ENCODE data around the gene CERS6.
"Not testable (repeated sequence)": the region's sequence is repeated elsewhere in the genome, so short reads cannot be mapped to it uniquely, and the experiment has no call there.

Gene CERS6

GRCh38 chr2:168633200-168633599 is 177.1 kb downstream of the CERS6 start:
- no peak for DNase-seq (ENCODE audit: low read depth in 4 of 4, low spot score in 1 of 4)

GRCh38 chr2:168633895-168634294 is 177.8 kb downstream of the CERS6 start:
- no peak for DNase-seq (ENCODE audit: low read depth in 4 of 4, low spot score in 1 of 4)

GRCh38 chr2:168635065-168635577 is 179.0 kb downstream of the CERS6 start:
- DNase-seq (ENCODE audit: low read depth in 4 of 4, low spot score in 1 of 4): no peak

DNA sequence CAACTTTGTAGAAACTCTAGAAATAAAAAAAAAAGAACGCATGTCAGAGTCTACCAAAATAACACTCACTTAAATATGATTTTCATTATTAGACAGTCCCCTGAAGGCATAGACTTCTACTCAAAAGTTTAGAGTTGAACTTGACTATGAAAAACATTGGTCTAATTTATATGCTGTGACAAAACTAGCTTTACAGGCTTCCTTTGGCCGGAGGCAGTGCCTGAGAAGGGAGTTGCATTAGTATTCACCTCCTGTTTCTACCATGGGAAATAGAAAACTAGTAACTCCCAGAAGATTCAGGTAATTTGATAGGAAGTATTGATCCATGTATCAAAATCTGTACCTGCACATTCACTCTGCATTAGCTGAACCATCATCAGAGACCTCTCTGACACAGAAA is 182.9 kb downstream of the CERS6 start:
- no peak for DNase-seq (ENCODE audit: low read depth in 4 of 4, low spot score in 1 of 4)

DNA sequence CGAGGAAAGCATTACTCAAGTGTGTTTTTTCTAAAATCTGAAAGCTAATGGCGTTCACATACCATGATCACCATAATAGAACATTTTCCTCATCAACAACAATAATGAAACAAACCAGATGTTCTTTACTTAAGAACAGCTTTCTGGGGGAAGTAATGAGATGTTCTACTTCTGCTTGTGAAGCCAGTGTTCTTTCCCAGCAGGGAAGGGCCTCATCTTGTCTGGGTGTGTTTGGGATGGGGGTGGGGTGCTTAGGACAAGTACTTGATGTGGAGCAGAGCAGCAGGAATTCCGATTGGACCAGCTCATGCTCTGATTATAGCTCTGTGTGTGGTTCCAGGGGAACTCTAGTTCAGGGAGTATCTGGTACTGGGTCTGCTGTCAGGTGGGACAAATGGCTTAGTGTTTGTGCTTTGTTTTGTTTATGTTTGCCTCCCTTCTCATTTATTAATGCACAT is 183.4 kb downstream of the CERS6 start:
- no peak for DNase-seq (ENCODE audit: low read depth in 4 of 4, low spot score in 1 of 4)

- no peak for DNase-seq (ENCODE audit: low read depth in 4 of 4, low spot score in 1 of 4)
These were observed 184.0 kb downstream of the CERS6 start for GRCh38 chr2:168640039-168640438.

DNA sequence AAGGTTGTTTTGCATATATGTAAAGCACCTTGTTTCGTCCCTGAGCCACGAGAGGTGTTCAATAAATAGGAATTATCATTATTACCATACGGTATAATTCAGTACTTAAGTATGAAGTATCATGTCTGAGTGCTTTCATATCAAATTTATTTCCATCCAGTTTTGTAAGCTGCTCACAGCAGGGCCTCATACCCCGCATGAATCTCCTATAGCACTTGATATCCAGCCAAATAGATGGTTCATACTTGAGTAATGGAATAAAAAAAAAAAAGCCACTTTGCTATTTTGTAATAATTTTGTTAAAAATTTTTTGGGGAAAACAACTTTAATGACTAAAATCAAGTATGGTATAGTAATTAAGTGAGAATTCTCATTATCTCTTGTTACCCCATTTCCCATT is 185.6 kb downstream of the CERS6 start:
- DNase-seq (ENCODE audit: low read depth in 4 of 4, low spot score in 1 of 4): no peak

- no peak for DNase-seq (ENCODE audit: low read depth in 4 of 4, low spot score in 1 of 4)
These were observed 186.8 kb downstream of the CERS6 start for GRCh38 chr2:168642873-168643272.

GRCh38 chr2:168643979-168644378 is 187.9 kb downstream of the CERS6 start:
- DNase-seq (ENCODE audit: low read depth in 4 of 4, low spot score in 1 of 4): no peak

- no peak for DNase-seq (ENCODE audit: low read depth in 4 of 4, low spot score in 1 of 4)
These were observed 189.7 kb downstream of the CERS6 start for GRCh38 chr2:168645696-168646338.

DNA sequence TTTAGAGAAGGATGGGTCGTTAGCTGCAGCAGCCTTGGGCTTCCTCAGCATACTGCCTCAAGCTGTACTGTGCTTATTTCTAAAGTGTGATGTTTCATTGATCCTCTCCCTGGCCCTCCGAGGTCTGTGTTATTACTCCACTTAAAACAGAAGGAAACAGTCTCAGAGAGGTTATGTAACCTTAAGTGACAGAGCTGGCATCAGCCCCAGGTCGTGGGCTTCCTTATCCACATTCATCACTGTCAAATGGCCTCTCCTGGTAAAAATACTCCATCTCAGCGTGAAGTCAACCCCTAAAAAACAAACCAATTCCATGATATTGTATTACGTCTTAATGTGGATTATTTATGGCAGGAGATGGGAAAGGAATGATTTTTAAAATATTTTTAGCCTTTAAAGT is 193.0 kb downstream of the CERS6 start:
- DNase-seq (ENCODE audit: low read depth in 4 of 4, low spot score in 1 of 4): no peak

DNA sequence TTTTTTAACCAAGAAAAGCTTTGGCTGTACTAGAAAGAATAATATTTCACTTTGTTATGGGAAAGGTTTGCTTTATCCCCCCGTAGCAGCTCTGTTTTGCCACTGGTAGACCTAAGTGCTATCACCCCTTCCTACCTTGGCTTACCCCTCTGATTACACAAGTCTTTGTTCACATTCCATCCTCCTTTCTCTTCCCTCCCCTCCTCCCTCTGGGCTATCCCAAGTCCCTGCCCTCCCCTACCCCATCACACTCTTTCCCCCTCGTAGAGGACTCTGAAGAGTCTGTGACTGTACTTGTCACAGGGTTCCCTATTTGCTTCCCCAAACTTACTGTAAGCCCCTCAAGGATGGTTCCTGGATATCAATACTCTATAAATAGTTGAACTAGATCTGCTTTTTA is 193.5 kb downstream of the CERS6 start:
- no peak for DNase-seq (ENCODE audit: low read depth in 4 of 4, low spot score in 1 of 4)

- no peak for DNase-seq (ENCODE audit: low read depth in 4 of 4, low spot score in 1 of 4)
These were observed 194.1 kb downstream of the CERS6 start for GRCh38 chr2:168650139-168650538.

DNA sequence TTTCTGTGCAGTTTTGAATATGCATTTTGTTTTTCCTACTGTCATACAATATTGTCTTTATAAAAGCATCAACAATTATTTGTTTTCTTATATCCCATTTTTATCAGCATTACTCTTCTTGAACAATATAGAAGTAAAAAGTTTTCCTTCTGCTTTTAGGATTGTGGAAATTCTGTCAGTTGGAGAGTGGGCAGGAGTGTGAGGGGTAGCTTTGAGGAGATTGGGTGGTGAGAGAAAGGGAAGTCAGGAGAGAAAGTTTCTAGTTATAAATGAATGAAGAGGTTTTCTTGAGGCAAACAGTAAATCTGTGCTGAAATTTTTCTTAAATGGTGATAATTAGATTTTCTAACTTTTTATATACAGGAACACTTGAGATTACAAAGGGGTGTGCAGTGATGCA is 194.7 kb downstream of the CERS6 start:
- DNase-seq (ENCODE audit: low read depth in 4 of 4, low spot score in 1 of 4): no peak

- DNase-seq (ENCODE audit: low read depth in 4 of 4, low spot score in 1 of 4): no peak
These were observed 197.2 kb downstream of the CERS6 start for GRCh38 chr2:168652997-168653921.

DNA sequence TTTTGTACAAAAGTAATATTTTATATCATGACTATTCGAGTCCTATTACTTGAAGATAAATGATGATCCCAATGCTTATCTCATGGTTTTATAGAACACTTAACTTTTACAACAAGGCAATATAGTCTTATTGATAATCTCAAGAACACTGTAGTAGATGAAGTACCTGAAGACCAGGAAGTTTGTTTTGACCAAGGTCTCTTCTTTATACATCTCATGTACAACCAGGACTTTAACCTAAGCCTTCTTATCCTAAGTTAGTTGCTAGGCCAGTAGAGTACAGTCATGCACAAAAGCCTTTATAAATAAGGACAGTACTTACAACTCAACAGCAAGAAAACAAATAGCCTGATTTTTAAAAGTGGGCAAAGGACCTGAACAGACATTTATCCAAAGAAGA is 198.6 kb downstream of the CERS6 start:
- DNase-seq (ENCODE audit: low read depth in 4 of 4, low spot score in 1 of 4): no peak

- no peak for DNase-seq (ENCODE audit: low read depth in 4 of 4, low spot score in 1 of 4)
These were observed 199.1 kb downstream of the CERS6 start for GRCh38 chr2:168655207-168655606.

DNA sequence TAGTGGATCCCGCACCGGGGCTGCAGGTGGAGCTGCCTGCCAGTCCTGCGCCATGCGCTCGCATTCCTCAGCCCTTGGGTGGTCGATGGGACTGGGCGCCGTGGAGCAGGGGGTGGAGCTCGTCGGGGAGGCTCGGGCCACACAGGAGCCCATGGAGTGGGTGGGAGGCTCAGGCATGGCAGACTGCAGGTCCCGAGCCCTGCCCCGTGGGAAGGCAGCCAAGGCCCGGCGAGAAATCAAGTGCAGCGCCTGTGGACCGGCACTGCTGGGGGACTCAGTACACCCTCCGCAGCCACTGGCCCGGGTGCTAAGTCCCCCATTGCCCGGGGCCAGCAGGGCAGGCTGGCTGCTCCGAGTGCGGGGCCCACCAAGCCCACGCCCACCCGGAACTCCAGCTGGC is 201.3 kb downstream of the CERS6 start:
- DNase-seq (ENCODE audit: low read depth in 4 of 4, low spot score in 1 of 4): not testable (repeated sequence)

DNA sequence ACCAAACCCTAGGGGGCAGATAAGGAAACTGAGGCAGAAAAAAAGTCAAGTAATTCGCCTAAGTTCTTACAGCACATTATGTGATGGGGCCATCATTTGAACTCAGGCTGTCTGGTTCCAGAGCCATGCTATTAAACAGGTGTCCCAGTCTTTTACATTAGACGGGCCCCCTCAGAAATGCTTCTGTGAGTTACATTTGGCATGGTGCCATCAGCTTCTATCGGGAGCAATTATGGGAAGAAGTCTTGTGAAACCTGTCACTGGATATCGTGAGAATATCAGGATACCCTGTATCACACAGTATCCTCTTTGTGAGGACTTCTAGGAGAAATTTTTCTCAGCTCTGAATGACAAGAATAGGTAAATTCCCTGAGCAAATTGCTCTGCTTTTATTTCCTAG is 202.6 kb downstream of the CERS6 start:
- DNase-seq (ENCODE audit: low read depth in 4 of 4, low spot score in 1 of 4): no peak

DNA sequence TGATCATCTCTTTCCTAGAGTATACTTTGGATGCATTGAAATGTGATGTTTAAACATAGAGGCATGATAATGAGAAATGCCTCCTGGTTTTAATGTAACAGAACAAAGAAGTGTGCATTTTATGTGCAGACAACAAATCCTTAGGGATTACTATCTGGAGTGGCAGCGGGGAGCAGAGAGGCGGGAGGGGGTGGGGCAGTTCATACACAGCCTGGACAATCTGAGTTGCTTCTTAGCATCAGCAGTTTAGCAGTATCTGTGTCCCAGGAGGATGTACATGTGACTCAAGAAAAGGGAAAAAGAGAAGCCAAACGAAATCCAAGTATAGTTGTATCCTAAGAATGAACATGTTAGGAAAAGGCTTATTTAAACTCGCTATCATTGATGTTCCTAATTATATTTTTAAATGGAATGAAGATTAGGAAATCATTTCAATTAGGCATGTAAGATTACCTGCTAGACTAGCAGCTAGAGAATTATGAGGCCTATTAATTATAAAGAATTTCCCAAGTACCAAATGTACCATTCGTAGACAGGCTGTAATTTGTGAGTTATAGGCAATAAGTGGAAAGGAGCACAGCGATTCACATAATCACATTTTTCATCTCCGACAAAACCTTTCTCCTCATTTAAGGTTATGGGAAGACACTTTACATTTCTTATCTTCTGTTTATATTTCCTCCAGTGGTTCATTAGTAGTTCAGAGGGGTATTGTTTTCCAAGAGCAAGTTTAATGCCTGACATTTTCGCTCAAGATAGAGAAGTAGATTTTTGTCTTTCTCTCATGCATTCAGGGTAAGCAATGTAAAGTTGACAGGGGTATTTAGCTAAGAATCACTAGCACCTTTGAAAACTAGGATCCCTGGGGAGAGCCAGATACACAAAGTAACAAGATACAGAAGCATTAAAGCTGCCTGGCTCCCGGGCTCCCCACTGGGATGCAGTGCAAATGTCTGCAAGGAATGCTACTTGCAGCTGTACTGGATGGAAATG is 205.1 kb downstream of the CERS6 start:
- no peak for DNase-seq (ENCODE audit: low read depth in 4 of 4, low spot score in 1 of 4)

GRCh38 chr2:168661863-168662256 is 205.8 kb downstream of the CERS6 start:
- DNase-seq (ENCODE audit: low read depth in 4 of 4, low spot score in 1 of 4): no peak

Data from stimulated activated CD4-positive, alpha-beta T cell treated with anti-CD3 and anti-CD28 coated beads, Interleukin-1b, Interleukin-23, amount 100 ng/mL, for 24 hours (primary cell).